Neural progenitor cell (in vitro differentiated cells): ENCODE results near the gene MAPK8.

Experiments
- EZH2 ChIP-seq: fragments of 200-600 bp; sonication (generic); IDR thresholded peaks from 2 replicates; pipeline ENCODE4 v1.6.1; 2017; ENCODE audit warnings: antibody characterized with exemption, mild to moderate bottlenecking, moderate library complexity
- EZH2phosphoT487 ChIP-seq: fragments of 200-600 bp; sonication (generic); IDR thresholded peaks from 2 replicates; pipeline ENCODE4 v1.6.1; 2017; ENCODE audit warnings: antibody characterized with exemption
- TF ChIP-seq, protein P1 (sequence below): fragments of 200-600 bp; sonication (generic); IDR thresholded peaks from 2 replicates; pipeline ENCODE4 v1.5.1; 2017; ENCODE audit warnings: antibody characterized with exemption, mild to moderate bottlenecking

DNA sequence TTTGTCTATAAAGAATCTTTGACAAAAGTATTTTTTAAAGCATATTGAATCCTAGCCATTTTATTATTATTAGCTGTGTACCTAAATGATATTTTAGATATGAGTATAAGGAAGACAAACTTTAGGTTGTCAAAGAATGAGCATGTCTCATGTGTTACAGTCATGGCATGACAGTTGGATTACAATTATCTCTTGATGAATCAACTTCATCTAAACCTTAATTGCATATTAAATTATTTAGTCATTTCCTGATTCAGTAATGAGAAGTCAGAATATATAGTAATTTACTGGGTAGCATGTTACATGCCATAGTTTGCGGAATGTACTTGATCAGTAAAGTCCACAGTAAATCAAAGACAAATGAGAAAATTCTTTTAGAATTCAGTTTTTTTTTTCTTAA is 59.2 kb downstream of the MAPK8 start:
- TF ChIP-seq, protein P1, sequence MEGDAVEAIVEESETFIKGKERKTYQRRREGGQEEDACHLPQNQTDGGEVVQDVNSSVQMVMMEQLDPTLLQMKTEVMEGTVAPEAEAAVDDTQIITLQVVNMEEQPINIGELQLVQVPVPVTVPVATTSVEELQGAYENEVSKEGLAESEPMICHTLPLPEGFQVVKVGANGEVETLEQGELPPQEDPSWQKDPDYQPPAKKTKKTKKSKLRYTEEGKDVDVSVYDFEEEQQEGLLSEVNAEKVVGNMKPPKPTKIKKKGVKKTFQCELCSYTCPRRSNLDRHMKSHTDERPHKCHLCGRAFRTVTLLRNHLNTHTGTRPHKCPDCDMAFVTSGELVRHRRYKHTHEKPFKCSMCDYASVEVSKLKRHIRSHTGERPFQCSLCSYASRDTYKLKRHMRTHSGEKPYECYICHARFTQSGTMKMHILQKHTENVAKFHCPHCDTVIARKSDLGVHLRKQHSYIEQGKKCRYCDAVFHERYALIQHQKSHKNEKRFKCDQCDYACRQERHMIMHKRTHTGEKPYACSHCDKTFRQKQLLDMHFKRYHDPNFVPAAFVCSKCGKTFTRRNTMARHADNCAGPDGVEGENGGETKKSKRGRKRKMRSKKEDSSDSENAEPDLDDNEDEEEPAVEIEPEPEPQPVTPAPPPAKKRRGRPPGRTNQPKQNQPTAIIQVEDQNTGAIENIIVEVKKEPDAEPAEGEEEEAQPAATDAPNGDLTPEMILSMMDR: no peak
- TF ChIP-seq EZH2 (no peak), EZH2phosphoT487 (no peak)
